Measurements from ENCODE around the gene MYH9.

- no peak for TF ChIP-seq EZH2 (IDR thresholded peaks at IDR 0.05; ENCODE audit: borderline replicate concordance, low read length)
- no peak for TF ChIP-seq CTCF (IDR thresholded peaks at IDR 0.05; ENCODE audit: low read length)
Measured at GRCh38 chr22:36232715-36233401, 154.9 kb downstream of the MYH9 start.

All from OCI-LY1 (cell line).